ENCODE data around the gene RAP1GAP. TPM values are rescaled to one million over a fixed set of nuclear protein-coding genes. Genes with fewer than 3 reads are reported as not detected.

RAP1GAP gene
- total and polyA plus RNA-seq, 4 donors = 8.6 to 23.1 (median 11.3) TPM

DNA sequence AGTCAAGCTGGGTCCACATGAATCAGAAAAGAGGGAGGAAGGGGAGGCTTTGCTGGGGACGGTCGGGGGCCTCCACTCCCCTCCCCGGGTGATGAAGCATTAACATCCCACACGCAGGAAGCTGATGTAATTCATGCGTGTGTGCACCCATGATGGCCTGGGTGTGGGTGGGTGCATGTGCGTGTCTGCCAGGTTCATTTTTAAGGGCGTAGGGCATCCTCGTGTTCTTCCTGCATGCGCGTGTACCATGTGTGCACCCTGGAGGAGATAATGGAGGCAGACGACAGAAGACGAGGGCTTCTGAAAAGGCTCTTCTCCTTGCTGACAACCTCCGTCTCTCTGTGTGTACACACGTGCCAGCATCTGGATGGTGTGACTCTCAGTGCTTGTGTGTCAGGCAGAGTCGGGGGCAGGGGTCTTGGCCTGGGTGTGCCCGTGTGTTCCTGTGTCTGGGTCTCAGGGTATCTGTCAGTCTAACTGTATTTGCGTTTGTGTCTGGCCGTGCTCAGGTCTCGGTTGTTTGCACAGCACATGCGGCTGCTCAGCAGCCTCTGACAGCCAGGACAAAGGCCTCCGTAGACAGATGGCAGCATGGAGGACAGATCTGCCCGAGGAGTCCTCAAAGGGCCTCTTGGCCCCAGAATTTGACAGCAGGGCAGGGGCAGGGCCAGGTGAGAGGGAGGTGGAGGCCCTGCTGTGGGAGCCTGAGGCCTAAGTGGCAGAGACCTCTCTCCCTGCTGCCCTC lies 2.4 kb downstream of the RAP1GAP start:
- Histone ChIP-seq H3K9me3 (ENCODE audit: control insufficient read depth in 4 of 4, low read length in 3 of 4) (no peaks in the 10 kb centered on the region), H3K27ac (ENCODE audit: low read depth in 1 of 2, low read length in 2 of 2) (no peak overlapping the region), H3K9ac (ENCODE audit: low read depth in 1 of 2, low read length in 2 of 2) (no peak overlapping the region), H3K4me3 (ENCODE audit: low read depth in 1 of 3, low read length in 3 of 3) (no peak overlapping the region), H3K4me1 (ENCODE audit: control insufficient read depth in 4 of 4, insufficient read depth in 4 of 4, low read length in 3 of 4) (peaks cover 8 to 26% (median 20%) of the 10 kb centered on the region in 4 donors), H3K27me3 (ENCODE audit: control insufficient read depth in 4 of 4, insufficient read depth in 4 of 4, low read length in 3 of 4) (no peaks in the 10 kb centered on the region), H3K36me3 (ENCODE audit: control insufficient read depth in 4 of 4, insufficient read depth in 3 of 4, low read depth in 1 of 4, low read length in 3 of 4) (no peaks in the 10 kb centered on the region)
- WGBS = 71% methylated on average over 22 of the region's 22 CpGs
- DNase-seq (ENCODE audit: low spot score) = no peak
- no peak for TF ChIP-seq FOXA1 (IDR thresholded peaks at IDR 0.05)
- TF ChIP-seq, protein P1, sequence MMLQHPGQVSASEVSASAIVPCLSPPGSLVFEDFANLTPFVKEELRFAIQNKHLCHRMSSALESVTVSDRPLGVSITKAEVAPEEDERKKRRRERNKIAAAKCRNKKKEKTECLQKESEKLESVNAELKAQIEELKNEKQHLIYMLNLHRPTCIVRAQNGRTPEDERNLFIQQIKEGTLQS (IDR thresholded peaks at IDR 0.05) = no peak
- TF ChIP-seq, protein P2, sequence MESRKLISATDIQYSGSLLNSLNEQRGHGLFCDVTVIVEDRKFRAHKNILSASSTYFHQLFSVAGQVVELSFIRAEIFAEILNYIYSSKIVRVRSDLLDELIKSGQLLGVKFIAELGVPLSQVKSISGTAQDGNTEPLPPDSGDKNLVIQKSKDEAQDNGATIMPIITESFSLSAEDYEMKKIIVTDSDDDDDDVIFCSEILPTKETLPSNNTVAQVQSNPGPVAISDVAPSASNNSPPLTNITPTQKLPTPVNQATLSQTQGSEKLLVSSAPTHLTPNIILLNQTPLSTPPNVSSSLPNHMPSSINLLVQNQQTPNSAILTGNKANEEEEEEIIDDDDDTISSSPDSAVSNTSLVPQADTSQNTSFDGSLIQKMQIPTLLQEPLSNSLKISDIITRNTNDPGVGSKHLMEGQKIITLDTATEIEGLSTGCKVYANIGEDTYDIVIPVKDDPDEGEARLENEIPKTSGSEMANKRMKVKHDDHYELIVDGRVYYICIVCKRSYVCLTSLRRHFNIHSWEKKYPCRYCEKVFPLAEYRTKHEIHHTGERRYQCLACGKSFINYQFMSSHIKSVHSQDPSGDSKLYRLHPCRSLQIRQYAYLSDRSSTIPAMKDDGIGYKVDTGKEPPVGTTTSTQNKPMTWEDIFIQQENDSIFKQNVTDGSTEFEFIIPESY (IDR thresholded peaks at IDR 0.05) = no peak
- no peak for TF ChIP-seq YY1 (IDR thresholded peaks at IDR 0.05)
- TF ChIP-seq, protein P3, sequence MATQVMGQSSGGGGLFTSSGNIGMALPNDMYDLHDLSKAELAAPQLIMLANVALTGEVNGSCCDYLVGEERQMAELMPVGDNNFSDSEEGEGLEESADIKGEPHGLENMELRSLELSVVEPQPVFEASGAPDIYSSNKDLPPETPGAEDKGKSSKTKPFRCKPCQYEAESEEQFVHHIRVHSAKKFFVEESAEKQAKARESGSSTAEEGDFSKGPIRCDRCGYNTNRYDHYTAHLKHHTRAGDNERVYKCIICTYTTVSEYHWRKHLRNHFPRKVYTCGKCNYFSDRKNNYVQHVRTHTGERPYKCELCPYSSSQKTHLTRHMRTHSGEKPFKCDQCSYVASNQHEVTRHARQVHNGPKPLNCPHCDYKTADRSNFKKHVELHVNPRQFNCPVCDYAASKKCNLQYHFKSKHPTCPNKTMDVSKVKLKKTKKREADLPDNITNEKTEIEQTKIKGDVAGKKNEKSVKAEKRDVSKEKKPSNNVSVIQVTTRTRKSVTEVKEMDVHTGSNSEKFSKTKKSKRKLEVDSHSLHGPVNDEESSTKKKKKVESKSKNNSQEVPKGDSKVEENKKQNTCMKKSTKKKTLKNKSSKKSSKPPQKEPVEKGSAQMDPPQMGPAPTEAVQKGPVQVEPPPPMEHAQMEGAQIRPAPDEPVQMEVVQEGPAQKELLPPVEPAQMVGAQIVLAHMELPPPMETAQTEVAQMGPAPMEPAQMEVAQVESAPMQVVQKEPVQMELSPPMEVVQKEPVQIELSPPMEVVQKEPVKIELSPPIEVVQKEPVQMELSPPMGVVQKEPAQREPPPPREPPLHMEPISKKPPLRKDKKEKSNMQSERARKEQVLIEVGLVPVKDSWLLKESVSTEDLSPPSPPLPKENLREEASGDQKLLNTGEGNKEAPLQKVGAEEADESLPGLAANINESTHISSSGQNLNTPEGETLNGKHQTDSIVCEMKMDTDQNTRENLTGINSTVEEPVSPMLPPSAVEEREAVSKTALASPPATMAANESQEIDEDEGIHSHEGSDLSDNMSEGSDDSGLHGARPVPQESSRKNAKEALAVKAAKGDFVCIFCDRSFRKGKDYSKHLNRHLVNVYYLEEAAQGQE (IDR thresholded peaks at IDR 0.05) = no peak
- no peak for TF ChIP-seq HNF4A (conservative IDR thresholded peaks at IDR 0.05)
- TF ChIP-seq FOXA2 (IDR thresholded peaks at IDR 0.05) = no peak
- TF ChIP-seq RAD21 (IDR thresholded peaks at IDR 0.05) = no peak
- TF ChIP-seq, protein P4, sequence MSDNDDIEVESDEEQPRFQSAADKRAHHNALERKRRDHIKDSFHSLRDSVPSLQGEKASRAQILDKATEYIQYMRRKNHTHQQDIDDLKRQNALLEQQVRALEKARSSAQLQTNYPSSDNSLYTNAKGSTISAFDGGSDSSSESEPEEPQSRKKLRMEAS (IDR thresholded peaks at IDR 0.05) = no peak
- no peak for TF ChIP-seq EGR1 (IDR thresholded peaks at IDR 0.05; ENCODE audit: low read depth in 2 of 2)
- no peak for TF ChIP-seq GABPA (IDR thresholded peaks at IDR 0.05 in 1 of 2, conservative IDR thresholded peaks at IDR 0.05 in 1 of 2)
- TF ChIP-seq NR2F2 (IDR thresholded peaks at IDR 0.05) = no peak
- TF ChIP-seq JUND (IDR thresholded peaks at IDR 0.05) = no peak
- TF ChIP-seq TAF1 (conservative IDR thresholded peaks at IDR 0.05) = no peak
- TF ChIP-seq SP1 (IDR thresholded peaks at IDR 0.05) = no peak
- TF ChIP-seq RXRA (IDR thresholded peaks at IDR 0.05) = no peak
- TF ChIP-seq, protein P5, sequence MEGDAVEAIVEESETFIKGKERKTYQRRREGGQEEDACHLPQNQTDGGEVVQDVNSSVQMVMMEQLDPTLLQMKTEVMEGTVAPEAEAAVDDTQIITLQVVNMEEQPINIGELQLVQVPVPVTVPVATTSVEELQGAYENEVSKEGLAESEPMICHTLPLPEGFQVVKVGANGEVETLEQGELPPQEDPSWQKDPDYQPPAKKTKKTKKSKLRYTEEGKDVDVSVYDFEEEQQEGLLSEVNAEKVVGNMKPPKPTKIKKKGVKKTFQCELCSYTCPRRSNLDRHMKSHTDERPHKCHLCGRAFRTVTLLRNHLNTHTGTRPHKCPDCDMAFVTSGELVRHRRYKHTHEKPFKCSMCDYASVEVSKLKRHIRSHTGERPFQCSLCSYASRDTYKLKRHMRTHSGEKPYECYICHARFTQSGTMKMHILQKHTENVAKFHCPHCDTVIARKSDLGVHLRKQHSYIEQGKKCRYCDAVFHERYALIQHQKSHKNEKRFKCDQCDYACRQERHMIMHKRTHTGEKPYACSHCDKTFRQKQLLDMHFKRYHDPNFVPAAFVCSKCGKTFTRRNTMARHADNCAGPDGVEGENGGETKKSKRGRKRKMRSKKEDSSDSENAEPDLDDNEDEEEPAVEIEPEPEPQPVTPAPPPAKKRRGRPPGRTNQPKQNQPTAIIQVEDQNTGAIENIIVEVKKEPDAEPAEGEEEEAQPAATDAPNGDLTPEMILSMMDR (IDR thresholded peaks at IDR 0.05; ENCODE audit: low read depth, low read length, missing input control) = no peak

All from liver (tissue), 9 donors.